OCI-LY1 (cell line): ENCODE data around the gene LCN6.
"Not testable (repeated sequence)": the region's sequence is repeated elsewhere in the genome, so short reads cannot be mapped to it uniquely, and the experiment has no call there.

Source experiments
- H2AFZ ChIP-seq: fragments of 200-600 bp; sonication (generic), shearing (Covaris generic); 2 replicates; pipeline ENCODE4 v1.6.0; 2014; ENCODE audit warnings: antibody characterized with exemption, mild to moderate bottlenecking, low read length
- H3F3A ChIP-seq: fragments of 200-600 bp; sonication (generic), shearing (Covaris generic); 2 replicates; pipeline ENCODE4 v1.6.0; 2014; ENCODE audit warnings: mild to moderate bottlenecking, antibody characterized with exemption, low read length, moderate library complexity; ENCODE audit not compliant: insufficient read depth
- H3K27ac ChIP-seq: fragments of 200-600 bp; sonication (generic); 2 replicates; pipeline ENCODE4 v1.5.1; 2014; ENCODE audit warnings: low read length, mixed run types, mild to moderate bottlenecking, low read depth; ENCODE audit not compliant: poor library complexity, severe bottlenecking
- H3K27me3 ChIP-seq: fragments of 200-600 bp; sonication (generic); 2 replicates; pipeline ENCODE4 v1.6.0; 2014; ENCODE audit warnings: antibody characterized with exemption, mild to moderate bottlenecking, low read length, moderate library complexity; ENCODE audit not compliant: insufficient read depth
- H3K36me3 ChIP-seq: fragments of 200-600 bp; sonication (generic); 2 replicates; pipeline ENCODE4 v1.6.1; 2014; ENCODE audit warnings: mild to moderate bottlenecking, antibody characterized with exemption, low read length, moderate library complexity, mixed read lengths; ENCODE audit not compliant: insufficient read depth
- H3K4me1 ChIP-seq: fragments of 200-600 bp; sonication (generic); 2 replicates; pipeline ENCODE4 v1.5.1; 2014; ENCODE audit warnings: mild to moderate bottlenecking, low read length, moderate library complexity; ENCODE audit not compliant: insufficient read depth, severe bottlenecking
- H3K4me2 ChIP-seq: fragments of 200-600 bp; sonication (generic), shearing (Covaris generic); 2 replicates; pipeline ENCODE4 v1.6.1; 2014; ENCODE audit warnings: low read length
- H3K4me3 ChIP-seq: fragments of 200-600 bp; sonication (generic); 2 replicates; pipeline ENCODE4 v1.5.1; 2014; ENCODE audit warnings: low read length, low read depth, mild to moderate bottlenecking, mixed read lengths; ENCODE audit not compliant: poor library complexity, severe bottlenecking
- H3K79me2 ChIP-seq: fragments of 200-600 bp; shearing (Covaris generic); 2 replicates; pipeline ENCODE4 v1.6.1; 2016; ENCODE audit warnings: mixed run types, low read length, mixed read lengths; ENCODE audit not compliant: insufficient read depth
- H3K9ac ChIP-seq: fragments of 200-600 bp; sonication (generic), shearing (Covaris generic); 2 replicates; pipeline ENCODE4 v1.6.1; 2014; ENCODE audit warnings: mild to moderate bottlenecking, low read length, mixed read lengths
- H3K9me2 ChIP-seq: fragments of 200-600 bp; sonication (generic), shearing (Covaris generic); 2 replicates; pipeline ENCODE4 v1.6.1; 2014; ENCODE audit warnings: low read depth, mild to moderate bottlenecking, low read length, mixed read lengths
- H3K9me3 ChIP-seq: fragments of 200-600 bp; shearing (Covaris generic); 2 replicates; pipeline ENCODE4 v1.6.1; 2014; ENCODE audit warnings: low read length, mixed read lengths
- H4K20me1 ChIP-seq: fragments of 200-600 bp; sonication (generic), shearing (Covaris generic); 2 replicates; pipeline ENCODE4 v1.6.0; 2016; ENCODE audit warnings: mild to moderate bottlenecking, low read length; ENCODE audit not compliant: insufficient read depth
- CTCF ChIP-seq: fragments of 200-600 bp; sonication (generic), shearing (Covaris generic); IDR thresholded peaks from 2 replicates; pipeline ENCODE4 v1.5.1; 2017; ENCODE audit warnings: mild to moderate bottlenecking, antibody characterized with exemption, low read length, moderate library complexity, mixed read lengths
- EZH2 ChIP-seq: fragments of 200-600 bp; sonication (generic), shearing (Covaris generic); IDR thresholded peaks from 2 replicates; pipeline ENCODE4 v1.8.0; 2017; ENCODE audit warnings: borderline replicate concordance, mixed run types, mild to moderate bottlenecking, antibody characterized with exemption, low read length, moderate library complexity, mixed read lengths

The LCN6 gene

GRCh38 chr9:136786451-136786850 lies 38.1 kb upstream of the LCN6 start:
- no peak overlapping the region for H3K27ac ChIP-seq
- no peaks in the 10 kb centered on the region for H3F3A ChIP-seq
- H2AFZ ChIP-seq: no peak overlapping the region
- H3K4me2 ChIP-seq: no peak overlapping the region
- no peaks in the 10 kb centered on the region for H3K36me3 ChIP-seq
- H4K20me1 ChIP-seq: no peaks in the 10 kb centered on the region
- no peak overlapping the region for H3K4me3 ChIP-seq
- 0 out of 2 replicates have a peak, but pooled peaks cover 4% of the 10 kb centered on the region for H3K27me3 ChIP-seq
- H3K4me1 ChIP-seq: peaks cover 14% of the 10 kb centered on the region
- H3K9me3 ChIP-seq: no peaks in the 10 kb centered on the region
- H3K79me2 ChIP-seq: no peaks in the 10 kb centered on the region
- no peaks in the 10 kb centered on the region for H3K9me2 ChIP-seq
- no peak overlapping the region for H3K9ac ChIP-seq
- TF ChIP-seq CTCF (no peak), EZH2 (no peak)

GRCh38 chr9:136785565-136786355 lies 37.4 kb upstream of the LCN6 start:
- not testable (repeated sequence) for H3K27me3 ChIP-seq, H3K36me3 ChIP-seq, H4K20me1 ChIP-seq, H3K79me2 ChIP-seq, H2AFZ ChIP-seq, H3K4me2 ChIP-seq, H3K9me2 ChIP-seq, H3K9ac ChIP-seq, H3F3A ChIP-seq, H3K9me3 ChIP-seq, H3K4me3 ChIP-seq, H3K27ac ChIP-seq
- peaks cover 14% of the 10 kb centered on the region for H3K4me1 ChIP-seq

- Histone ChIP-seq H3K9ac (no peak overlapping the region), H3K4me2 (no peak overlapping the region), H2AFZ (no peak overlapping the region), H4K20me1 (no peaks in the 10 kb centered on the region), H3K9me3 (no peaks in the 10 kb centered on the region), H3K79me2 (no peaks in the 10 kb centered on the region), H3K36me3 (no peaks in the 10 kb centered on the region), H3K4me3 (no peak overlapping the region), H3K27me3 (0 out of 2 replicates have a peak, but pooled peaks cover 4% of the 10 kb centered on the region), H3F3A (no peaks in the 10 kb centered on the region), H3K9me2 (no peaks in the 10 kb centered on the region), H3K4me1 (peaks cover 8% of the 10 kb centered on the region), H3K27ac (no peak overlapping the region)
- TF ChIP-seq CTCF (no peak), EZH2 (no peak)
Measured at GRCh38 chr9:136784997-136785361, 36.7 kb upstream of the LCN6 start.
